NCI-H2196 (cell line): ENCODE data around the gene ARPC4.
A peak's percentile ranks its signal among the peaks of the same experiment; 100 is the strongest.
"Not testable (repeated sequence)": the region's sequence is repeated elsewhere in the genome, so short reads cannot be mapped to it uniquely, and the experiment has no call there.

Source experiments
- DNase-seq: peaks from one replicate; lab custom pipeline; 2025; ENCODE audit not compliant: unreplicated experiment; lab: John Stamatoyannopoulos, UW

Gene ARPC4

DNA sequence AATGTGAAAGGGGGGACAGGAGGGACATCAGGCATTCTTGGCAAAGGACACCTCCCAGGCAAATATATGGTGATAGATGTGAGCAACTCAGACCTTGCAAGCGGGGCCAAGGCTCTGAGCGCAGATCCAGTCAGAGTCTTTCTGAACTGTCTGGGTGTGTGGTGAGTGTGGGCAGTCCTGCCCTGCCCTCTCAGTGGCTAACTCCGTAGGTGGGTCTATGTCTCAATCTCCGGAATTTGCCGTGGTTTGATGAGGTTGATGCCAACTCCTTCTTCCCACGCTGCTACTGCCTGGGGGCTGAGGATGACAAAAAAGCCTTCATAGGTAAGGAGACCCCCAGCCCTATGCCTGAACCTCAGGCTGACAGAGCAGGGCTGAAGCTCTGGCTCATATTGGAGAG is 24.6 kb downstream of the ARPC4 start:
- DNase-seq: no peak

DNA sequence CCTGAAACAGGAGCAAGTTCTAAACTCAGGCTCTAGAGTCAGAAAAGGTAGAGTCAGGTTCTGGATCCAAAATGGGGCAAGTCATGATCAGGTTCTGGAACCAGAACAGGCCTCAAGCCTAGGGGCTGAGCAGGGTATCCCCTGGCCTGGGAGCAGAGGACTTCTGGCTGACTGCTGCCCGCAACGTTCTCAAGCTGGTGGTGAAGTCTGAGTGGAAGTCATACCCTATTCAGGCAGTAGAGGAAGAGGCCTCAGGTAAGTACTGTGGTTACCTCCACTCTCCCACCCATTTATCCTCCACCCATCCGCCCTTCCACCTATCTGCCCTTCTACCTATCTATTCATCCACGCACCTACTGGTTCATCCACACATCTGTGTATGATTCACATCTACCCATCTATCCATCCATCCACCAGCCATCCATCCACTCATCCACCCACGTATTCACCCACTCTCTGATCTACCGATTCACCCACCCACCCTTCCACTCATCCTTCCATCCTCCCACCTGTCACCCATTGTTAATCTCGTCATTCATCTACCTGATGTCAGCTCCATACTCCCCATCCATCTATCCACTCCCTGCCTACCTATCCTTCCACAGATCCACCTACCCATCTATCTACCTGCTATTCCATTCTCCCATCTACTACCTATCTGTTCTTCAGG is 25.9 kb downstream of the ARPC4 start:
- no peak for DNase-seq

GRCh38 chr3:9820543-9820942 is 27.7 kb downstream of the ARPC4 start:
- DNase-seq: no peak

DNA sequence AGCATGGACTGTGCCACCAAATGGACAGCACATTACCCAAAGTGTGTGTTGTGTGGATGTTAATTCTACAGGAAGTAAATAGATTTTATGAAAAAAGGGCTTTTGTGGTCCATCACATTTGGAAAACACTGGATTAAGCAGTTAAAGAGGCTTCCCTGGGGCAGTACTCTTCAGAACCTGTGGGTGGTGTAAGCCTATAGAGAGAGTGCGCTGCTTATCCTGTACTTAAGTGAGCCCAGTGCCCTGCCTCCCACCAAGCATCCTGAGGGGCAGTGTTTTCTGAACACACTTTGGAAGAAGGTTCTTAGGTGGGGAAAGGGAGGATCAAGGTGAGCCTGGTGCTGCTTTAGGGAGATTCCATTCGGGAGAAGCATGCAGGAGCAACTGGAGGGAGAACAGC is 28.1 kb downstream of the ARPC4 start:
- no peak for DNase-seq

DNA sequence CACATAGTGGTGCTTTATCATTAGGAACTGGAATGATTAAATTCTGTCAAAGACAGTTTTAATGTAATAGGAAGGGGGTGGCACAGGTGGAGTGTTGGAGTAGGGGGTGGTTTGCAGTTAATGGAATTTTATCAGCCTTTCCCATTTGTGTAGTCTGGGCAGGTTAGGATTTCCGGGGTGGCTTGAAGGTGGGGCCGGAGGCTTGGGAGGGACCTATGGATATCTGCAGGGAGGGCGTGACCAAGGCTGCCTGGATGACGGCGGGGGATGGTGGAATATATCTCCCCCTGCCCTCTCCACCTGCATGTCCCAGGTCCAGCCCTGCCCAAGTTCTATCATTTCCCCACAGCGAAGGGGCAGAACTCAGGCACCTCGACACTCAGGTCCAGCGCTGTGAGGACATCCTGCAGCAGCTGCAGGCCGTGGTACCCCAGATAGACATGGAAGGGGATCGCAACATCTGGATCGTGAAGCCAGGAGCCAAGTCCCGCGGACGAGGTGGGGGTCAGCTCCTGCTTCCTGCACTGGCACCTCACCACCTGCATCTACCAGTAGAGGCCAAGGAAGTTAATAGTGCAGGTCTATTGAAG is 32.7 kb downstream of the ARPC4 start:
- DNase-seq: no peak

DNA sequence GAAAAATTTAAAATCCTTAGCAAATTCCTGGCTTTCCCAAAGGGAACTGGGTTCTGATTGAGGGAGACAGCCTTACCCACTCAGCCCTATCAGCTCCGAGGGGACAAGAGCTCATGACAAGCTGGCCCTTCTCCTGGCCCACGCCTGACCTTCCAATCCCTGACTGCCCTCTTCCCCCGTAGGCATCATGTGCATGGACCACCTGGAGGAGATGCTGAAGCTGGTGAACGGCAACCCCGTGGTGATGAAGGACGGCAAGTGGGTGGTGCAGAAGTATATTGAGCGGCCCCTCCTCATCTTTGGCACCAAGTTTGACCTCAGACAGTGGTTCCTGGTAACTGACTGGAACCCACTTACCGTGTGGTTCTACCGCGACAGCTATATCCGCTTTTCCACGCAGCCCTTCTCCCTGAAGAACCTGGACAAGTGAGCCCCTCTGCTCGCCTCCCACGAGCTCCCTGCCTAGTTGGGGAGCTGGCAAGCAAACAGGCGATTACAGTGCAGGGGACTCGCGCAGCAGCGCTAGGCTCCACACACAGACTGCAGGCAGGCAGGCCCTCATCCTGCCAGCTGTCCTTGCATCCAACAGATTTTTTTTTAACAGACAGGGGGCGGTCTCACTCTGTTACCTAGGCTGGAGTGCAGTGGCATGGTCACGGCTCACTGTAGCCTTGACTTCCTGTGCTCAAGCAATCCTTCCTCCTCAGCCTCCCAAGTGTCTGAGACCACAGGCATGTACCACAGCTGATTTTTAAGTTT is 34.1 kb downstream of the ARPC4 start:
- peak; percentile 1 for DNase-seq

- no peak for DNase-seq
Measured at GRCh38 chr3:9828801-9829755, 36.2 kb downstream of the ARPC4 start.

DNA sequence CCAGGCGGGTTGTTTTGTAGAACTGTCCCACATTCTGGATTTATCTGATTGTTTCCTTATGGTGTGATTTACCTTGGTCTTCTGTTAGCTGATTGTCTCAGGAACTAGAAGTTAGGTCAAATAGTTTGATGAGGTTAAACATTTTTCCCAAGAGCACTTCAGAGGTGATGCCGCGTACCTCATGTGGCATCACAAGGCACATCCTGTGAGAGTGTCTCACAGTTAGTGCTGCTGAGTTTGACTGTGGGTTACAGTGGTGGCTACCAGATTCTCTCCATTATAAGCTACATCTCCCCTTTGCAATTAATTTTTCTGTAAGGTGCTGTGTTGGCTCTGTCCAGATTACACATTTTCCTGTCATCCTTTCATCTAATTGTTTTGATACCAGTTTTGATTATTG is 38.4 kb downstream of the ARPC4 start:
- no peak for DNase-seq

GRCh38 chr3:9833078-9833477 is 40.2 kb downstream of the ARPC4 start:
- DNase-seq: no peak

GRCh38 chr3:9834520-9835380 is 41.9 kb downstream of the ARPC4 start:
- DNase-seq: no peak

DNA sequence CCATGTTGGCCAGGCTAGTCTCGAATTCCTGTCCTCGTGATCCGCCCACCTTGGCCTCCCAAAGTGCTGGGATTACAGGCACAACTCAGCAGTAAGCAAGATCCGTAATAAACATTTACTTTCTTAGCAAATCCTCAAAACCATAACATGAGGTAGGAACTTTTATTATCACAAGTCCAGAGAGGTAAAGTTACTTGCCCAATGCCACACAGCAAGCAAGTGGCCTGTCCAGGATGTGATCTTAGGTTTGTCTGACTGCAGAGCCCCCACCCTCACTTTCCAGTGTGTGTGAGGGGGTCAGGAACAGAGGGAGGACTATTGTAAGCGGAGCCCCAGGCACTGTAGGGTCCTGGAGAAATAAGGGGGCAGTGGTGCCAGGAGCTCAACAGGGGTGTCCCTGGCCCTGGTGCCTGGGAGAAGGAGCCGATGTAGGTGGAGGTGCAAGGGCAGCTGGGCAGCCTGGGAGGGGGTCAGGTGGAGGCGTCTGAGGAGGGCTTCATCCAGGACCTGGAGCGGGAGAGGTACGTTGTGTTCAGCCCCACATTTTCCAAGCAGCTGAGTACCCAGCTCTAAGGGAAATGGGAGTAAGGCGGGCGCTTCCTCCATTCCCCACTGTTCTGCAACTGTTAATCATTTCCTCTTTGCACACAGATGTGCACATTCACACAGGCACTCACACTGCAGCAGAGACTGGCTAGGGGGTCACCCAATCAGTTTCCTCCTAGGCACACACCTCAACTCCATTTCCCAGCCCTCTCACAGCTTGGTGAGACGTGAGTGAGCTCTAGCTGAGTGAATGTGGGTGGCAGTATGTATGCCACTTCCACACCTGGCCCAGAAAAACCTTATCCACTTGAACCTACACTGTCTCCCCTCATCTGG is 45.1 kb downstream of the ARPC4 start:
- DNase-seq: no peak

DNA sequence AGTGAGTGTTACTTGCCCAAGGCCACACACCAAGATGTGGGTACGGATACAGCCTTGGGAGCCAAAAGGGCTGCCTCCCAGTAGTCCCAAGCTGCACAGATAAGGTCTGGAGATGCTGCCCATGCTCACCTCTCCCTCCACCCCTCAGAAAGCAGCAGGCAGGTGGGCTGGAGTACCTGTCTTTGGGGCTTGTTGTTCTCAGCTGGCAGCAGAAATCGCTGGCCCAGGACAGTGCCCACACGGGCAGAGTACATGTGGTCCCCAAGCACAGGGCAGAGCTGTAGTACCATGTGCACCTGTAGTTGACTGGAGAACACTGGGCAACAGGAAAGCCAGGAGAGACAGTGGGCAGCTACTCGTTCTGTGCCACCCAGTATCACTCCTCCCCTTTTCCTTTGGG is 46.0 kb downstream of the ARPC4 start:
- no peak for DNase-seq

DNA sequence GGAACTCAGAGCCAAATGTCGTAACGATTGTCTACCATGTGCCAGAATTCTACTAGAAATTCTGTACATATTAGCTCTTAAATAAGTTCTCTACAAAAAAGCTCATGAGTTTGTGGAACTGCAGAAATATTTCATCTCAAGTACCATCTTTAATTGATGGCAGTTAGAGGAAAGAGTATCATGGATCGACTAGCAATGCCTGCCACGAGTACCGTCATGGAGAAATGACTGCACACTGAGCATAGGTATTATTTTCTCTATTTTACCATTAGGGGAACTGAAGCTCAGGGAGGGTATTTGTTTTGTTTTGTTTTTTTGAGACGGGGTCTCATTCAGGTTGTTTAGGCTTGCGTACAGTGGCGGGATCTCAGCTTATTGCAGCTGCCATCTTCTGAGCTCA is 48.1 kb downstream of the ARPC4 start:
- no peak for DNase-seq

DNA sequence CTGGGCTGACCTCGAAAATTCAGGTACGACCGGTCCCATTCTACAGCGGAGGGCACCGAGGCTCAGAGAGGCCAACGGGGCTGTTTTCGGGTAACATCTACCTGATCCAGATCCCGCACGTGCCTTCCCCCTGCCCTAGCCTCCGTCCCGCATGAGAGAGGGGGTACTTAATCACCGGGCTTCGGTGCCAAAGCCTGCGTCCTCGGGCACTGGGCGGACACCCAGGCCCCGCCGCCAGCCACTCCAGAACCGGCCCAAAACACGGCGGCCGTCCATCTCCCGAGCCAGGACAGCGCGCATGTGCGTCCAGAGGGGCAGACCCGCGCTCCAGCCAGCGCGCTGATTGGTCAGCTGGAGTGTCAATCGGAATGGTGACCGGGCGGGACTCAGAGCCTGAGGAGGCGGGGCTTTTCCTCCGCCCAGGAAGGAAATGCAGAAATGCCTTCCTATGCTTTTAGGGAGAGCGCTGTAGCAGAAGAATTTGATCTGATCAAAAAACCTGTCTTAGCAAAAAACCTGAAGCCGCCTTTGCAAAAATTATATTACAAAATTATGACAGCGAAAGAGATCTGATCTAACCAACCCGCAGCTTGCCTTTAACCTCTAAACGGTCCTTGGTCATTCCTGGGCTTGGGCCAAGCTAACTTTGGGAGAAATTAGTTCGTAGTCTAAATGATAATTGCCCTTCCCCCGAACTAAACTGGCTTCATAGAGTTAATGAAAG is 51.0 kb downstream of the ARPC4 start, which contains the start of gene RPUSD3:
TSS of gene RPUSD3 (minus strand) at position 294 of the 724 bp plus-strand sequence. CDS start at position 276, 18 bp downstream.
- DNase-seq: peak; percentile 87

DNA sequence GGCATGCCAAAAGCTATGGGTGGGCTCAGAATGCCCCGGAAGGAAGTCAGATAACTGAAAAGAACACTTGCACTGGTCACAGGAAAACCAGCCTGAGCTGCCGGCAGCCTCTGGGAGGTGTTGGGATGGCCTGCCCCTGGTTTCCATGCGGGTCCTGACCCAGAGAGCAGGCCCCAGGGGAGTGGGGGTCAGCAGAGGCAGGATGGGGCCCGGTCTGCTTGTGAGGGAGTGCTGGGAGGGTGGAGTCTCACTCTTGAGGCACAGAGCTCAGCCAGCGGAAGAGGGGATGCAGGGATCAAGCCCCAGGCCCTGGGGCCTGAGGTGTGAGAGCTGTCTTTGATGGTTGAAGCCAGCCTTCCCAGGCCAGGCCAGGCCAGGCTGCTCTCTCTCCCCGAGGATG is 53.3 kb downstream of the ARPC4 start:
- DNase-seq: no peak

GRCh38 chr3:9846931-9847488 is 54.1 kb downstream of the ARPC4 start:
- no peak for DNase-seq

DNA sequence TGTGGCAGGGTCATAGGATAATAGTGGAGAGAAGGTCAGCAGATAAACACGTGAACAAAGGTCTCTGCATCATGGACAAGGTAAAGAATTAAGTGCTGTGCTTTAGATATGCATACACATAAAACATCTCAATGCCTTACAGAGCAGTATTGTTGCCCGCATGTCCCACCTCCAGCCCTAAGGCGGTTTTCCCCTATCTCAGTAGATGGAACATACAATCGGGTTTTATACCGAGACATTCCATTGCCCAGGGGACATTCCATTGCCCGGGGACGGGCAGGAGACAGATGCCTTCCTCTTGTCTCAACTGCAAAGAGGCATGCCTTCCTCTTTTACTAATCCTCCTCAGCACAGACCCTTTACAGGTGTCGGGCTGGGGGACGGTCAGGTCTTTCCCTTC is 55.0 kb downstream of the ARPC4 start:
- not testable (repeated sequence) for DNase-seq

DNA sequence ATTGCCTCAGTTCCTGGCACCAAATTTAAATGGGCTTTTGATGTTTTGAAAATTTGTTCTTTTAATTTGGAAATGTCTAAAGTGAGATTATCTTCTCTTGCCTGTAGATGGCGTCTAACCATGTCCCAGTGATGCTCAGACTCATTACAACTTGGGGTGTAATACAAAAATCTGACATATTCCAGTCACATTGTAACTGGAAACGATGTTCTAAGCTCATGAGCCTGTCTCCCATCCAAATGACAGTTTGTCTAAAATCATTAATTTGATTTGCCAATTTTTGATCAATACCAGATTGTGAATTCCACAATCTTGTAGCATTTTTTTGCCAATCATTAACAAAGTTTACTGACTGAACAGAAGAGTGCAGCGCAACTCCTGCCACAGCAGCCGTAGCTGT is 56.0 kb downstream of the ARPC4 start:
- peak; percentile 3 for DNase-seq
